HL-60/S4 treated with phorbol 12-myristate 13-acetate at 8.2 ng/mL for 4 days and 3 days (cell line): ENCODE measurements around the gene RBM10.

Source experiments
- in situ Hi-C: fragments of 300-500 bp; cut with MboI; formaldehyde crosslinking; loops from 2 replicates; pipeline ENCODE4 v1.15.0; 2022; ENCODE audit warnings: low sequenced_read_pairs

RBM10 gene

GRCh38 chrX:47148946-47149345, 3.9 kb downstream of the RBM10 start:
- in situ Hi-C loops: no loop called here

- in situ Hi-C loops: no loop called here
These were observed 6.4 kb downstream of the RBM10 start for GRCh38 chrX:47151435-47151834.

- in situ Hi-C loops: no loop called here
These were observed 11.8 kb downstream of the RBM10 start for GRCh38 chrX:47156611-47157520.

- in situ Hi-C loops: no loop called here
These were observed 13.1 kb downstream of the RBM10 start for GRCh38 chrX:47158131-47158530.

GRCh38 chrX:47158781-47159180, 13.8 kb downstream of the RBM10 start:
- in situ Hi-C loops: no loop called here

- in situ Hi-C loops: no loop called here
These were observed 15.8 kb downstream of the RBM10 start for GRCh38 chrX:47160781-47161180.

GRCh38 chrX:47162927-47163583, 18.0 kb downstream of the RBM10 start:
- in situ Hi-C loops: no loop called here

GRCh38 chrX:47164420-47164819, 19.4 kb downstream of the RBM10 start:
- in situ Hi-C loops: no loop called here

GRCh38 chrX:47166126-47166525, 21.1 kb downstream of the RBM10 start:
- in situ Hi-C loops: no loop called here

GRCh38 chrX:47168495-47169073, 23.6 kb downstream of the RBM10 start:
- in situ Hi-C loops: no loop called here

- in situ Hi-C loops: no loop called here
These were observed 24.3 kb downstream of the RBM10 start for GRCh38 chrX:47169273-47169672.

- in situ Hi-C loops: no loop called here
These were observed 24.9 kb downstream of the RBM10 start for GRCh38 chrX:47169726-47170515.

- in situ Hi-C loops: no loop called here
These were observed 26.1 kb downstream of the RBM10 start for GRCh38 chrX:47170861-47171692.

- in situ Hi-C loops: no loop called here
These were observed 27.0 kb downstream of the RBM10 start for GRCh38 chrX:47171996-47172395.

- in situ Hi-C loops: no loop called here
These were observed 27.5 kb downstream of the RBM10 start for GRCh38 chrX:47172549-47172948.

GRCh38 chrX:47172971-47173792, 28.2 kb downstream of the RBM10 start:
- in situ Hi-C loops: no loop called here

- in situ Hi-C loops: no loop called here
These were observed 29.4 kb downstream of the RBM10 start for GRCh38 chrX:47174376-47174775.

- in situ Hi-C loops: loop anchor here (25.0 kb wide), 1 partner anchor 212 kb away; no protein-coding TSS in a partner anchor
These were observed 30.0 kb downstream of the RBM10 start for GRCh38 chrX:47174846-47175587.
